ENCODE measurements around the gene PID1. TPM values are rescaled to one million over a fixed set of nuclear protein-coding genes. Genes with fewer than 3 reads are reported as not detected.

PID1 gene
- total RNA-seq, 1 experiment from 2014 or later: 0.15 TPM

DNA sequence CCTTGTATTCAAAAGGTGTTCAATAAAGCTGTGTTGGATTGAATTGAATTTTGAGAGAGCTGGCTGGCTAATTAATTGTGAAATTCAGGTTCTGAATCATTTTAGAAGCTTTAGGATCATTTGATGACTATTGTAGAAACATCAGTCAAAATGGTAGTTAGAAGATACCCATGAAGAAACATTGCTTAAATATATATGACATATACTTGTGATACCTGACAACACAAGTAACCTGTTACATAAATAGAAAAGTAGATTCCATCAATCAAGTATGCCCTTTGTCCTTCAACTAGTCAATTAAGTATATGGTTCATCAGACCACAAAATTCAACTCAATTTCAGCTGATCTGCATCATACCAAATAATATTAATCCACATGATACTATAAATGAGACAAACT lies 185.6 kb downstream of the PID1 start:
- DNase-seq (ENCODE audit: low read depth, low spot score) (no peak), ATAC-seq (no peak)
- ChIA-PET RAD21 (ENCODE audit: low non-redundant PET in 1 of 2, low total read pairs in 2 of 2, uncharacterized antibody in 2 of 2, unreplicated experiment in 2 of 2) (no interaction called here), POLR2A (no interaction called here), CTCF (no interaction called here)
- no TSS peak for BruUV-seq (replicated peaks)
- H3K4me2 ChIP-seq (ENCODE audit: low read length): no peak overlapping the region
- intact Hi-C loops (cut with micrococcal nuclease): no loop called here
- H3K9me3 ChIP-seq (ENCODE audit: control insufficient read depth in 1 of 2, insufficient read depth in 1 of 2, low read depth in 1 of 2, low read length in 2 of 2): no peaks in the 10 kb centered on the region
- H3K4me3 ChIP-seq (replicated peaks in 1 of 2; ENCODE audit: low read depth in 1 of 2, low read length in 2 of 2): no peak overlapping the region
- no peaks in the 10 kb centered on the region for H4K20me1 ChIP-seq (ENCODE audit: insufficient read depth)
- no peaks in the 10 kb centered on the region for H3K27me3 ChIP-seq (ENCODE audit: insufficient read depth, low read length)
- no peaks in the 10 kb centered on the region for H3K36me3 ChIP-seq (ENCODE audit: control insufficient read depth in 1 of 2, insufficient read depth in 2 of 2, low read length in 2 of 2)
- TF ChIP-seq, protein P1, sequence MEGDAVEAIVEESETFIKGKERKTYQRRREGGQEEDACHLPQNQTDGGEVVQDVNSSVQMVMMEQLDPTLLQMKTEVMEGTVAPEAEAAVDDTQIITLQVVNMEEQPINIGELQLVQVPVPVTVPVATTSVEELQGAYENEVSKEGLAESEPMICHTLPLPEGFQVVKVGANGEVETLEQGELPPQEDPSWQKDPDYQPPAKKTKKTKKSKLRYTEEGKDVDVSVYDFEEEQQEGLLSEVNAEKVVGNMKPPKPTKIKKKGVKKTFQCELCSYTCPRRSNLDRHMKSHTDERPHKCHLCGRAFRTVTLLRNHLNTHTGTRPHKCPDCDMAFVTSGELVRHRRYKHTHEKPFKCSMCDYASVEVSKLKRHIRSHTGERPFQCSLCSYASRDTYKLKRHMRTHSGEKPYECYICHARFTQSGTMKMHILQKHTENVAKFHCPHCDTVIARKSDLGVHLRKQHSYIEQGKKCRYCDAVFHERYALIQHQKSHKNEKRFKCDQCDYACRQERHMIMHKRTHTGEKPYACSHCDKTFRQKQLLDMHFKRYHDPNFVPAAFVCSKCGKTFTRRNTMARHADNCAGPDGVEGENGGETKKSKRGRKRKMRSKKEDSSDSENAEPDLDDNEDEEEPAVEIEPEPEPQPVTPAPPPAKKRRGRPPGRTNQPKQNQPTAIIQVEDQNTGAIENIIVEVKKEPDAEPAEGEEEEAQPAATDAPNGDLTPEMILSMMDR (IDR thresholded peaks at IDR 0.05 in 2 of 3, conservative IDR thresholded peaks at IDR 0.05 in 1 of 3; ENCODE audit: borderline replicate concordance in 1 of 3, insufficient read depth in 1 of 3, low read depth in 2 of 3, low read length in 2 of 3): no peak
- TF ChIP-seq, protein P2, sequence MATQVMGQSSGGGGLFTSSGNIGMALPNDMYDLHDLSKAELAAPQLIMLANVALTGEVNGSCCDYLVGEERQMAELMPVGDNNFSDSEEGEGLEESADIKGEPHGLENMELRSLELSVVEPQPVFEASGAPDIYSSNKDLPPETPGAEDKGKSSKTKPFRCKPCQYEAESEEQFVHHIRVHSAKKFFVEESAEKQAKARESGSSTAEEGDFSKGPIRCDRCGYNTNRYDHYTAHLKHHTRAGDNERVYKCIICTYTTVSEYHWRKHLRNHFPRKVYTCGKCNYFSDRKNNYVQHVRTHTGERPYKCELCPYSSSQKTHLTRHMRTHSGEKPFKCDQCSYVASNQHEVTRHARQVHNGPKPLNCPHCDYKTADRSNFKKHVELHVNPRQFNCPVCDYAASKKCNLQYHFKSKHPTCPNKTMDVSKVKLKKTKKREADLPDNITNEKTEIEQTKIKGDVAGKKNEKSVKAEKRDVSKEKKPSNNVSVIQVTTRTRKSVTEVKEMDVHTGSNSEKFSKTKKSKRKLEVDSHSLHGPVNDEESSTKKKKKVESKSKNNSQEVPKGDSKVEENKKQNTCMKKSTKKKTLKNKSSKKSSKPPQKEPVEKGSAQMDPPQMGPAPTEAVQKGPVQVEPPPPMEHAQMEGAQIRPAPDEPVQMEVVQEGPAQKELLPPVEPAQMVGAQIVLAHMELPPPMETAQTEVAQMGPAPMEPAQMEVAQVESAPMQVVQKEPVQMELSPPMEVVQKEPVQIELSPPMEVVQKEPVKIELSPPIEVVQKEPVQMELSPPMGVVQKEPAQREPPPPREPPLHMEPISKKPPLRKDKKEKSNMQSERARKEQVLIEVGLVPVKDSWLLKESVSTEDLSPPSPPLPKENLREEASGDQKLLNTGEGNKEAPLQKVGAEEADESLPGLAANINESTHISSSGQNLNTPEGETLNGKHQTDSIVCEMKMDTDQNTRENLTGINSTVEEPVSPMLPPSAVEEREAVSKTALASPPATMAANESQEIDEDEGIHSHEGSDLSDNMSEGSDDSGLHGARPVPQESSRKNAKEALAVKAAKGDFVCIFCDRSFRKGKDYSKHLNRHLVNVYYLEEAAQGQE (IDR thresholded peaks at IDR 0.05; ENCODE audit: low read depth): no peak
- TF ChIP-seq CEBPB (IDR thresholded peaks at IDR 0.05; ENCODE audit: low read depth) (no peak), SIN3A (IDR thresholded peaks at IDR 0.05; ENCODE audit: low read depth) (no peak), POLR2AphosphoS5 (IDR thresholded peaks at IDR 0.05; ENCODE audit: low read depth, low read length) (no peak), SRF (IDR thresholded peaks at IDR 0.05; ENCODE audit: low read depth) (no peak), RAD21 (IDR thresholded peaks at IDR 0.05; ENCODE audit: low read depth) (no peak), ZNF274 (IDR thresholded peaks at IDR 0.05; ENCODE audit: low read depth, low read length) (no peak), YY1 (IDR thresholded peaks at IDR 0.05; ENCODE audit: extremely low read depth, insufficient replicate concordance, low read depth, low read length) (no peak), EZH2phosphoT487 (IDR thresholded peaks at IDR 0.05; ENCODE audit: borderline replicate concordance) (no peak), EZH2 (IDR thresholded peaks at IDR 0.05) (no peak), FOSL1 (IDR thresholded peaks at IDR 0.05; ENCODE audit: low read depth) (no peak), ZFX (IDR thresholded peaks at IDR 0.05) (no peak), CBX3 (IDR thresholded peaks at IDR 0.05; ENCODE audit: low read depth) (no peak), EGR1 (IDR thresholded peaks at IDR 0.05; ENCODE audit: low read depth) (no peak)
- TF ChIP-seq, protein P3, sequence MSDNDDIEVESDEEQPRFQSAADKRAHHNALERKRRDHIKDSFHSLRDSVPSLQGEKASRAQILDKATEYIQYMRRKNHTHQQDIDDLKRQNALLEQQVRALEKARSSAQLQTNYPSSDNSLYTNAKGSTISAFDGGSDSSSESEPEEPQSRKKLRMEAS (IDR thresholded peaks at IDR 0.05): no peak
- TF ChIP-seq, protein P4, sequence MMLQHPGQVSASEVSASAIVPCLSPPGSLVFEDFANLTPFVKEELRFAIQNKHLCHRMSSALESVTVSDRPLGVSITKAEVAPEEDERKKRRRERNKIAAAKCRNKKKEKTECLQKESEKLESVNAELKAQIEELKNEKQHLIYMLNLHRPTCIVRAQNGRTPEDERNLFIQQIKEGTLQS (IDR thresholded peaks at IDR 0.05): no peak
- H3K9ac ChIP-seq (ENCODE audit: low read length): no peak overlapping the region
- H3K79me2 ChIP-seq (ENCODE audit: insufficient read depth, low read length): no peaks in the 10 kb centered on the region
- H3K27ac ChIP-seq (ENCODE audit: low read depth, low read length): no peak overlapping the region
- no peak overlapping the region for H2AFZ ChIP-seq (ENCODE audit: low read depth, low read length, poor library complexity, severe bottlenecking)
- no peaks in the 10 kb centered on the region for H3K9me2 ChIP-seq (ENCODE audit: insufficient read depth)
- no peaks in the 10 kb centered on the region for H3K4me1 ChIP-seq (ENCODE audit: control insufficient read depth in 1 of 2, insufficient read depth in 2 of 2, low read length in 2 of 2)

Measured in HCT116 (cell line).